Naive thymus-derived CD4-positive, alpha-beta T cell (primary cell): ENCODE measurements around the gene PGRMC2. TPM values are rescaled to one million over a fixed set of nuclear protein-coding genes. Genes with fewer than 3 reads are reported as not detected.

ENCODE experiments used
- ATAC-seq: fragments of 150-1000 bp; cut with Tn5 transposase; 2 replicates; pipeline ENCODE4 v1.10.0; 2021; ENCODE audit warnings: mild to moderate bottlenecking, moderate library complexity
- CTCF ChIA-PET: fragments of 350-600 bp; sonication (Branson Sonifier 250); formaldehyde crosslinking; loops from one replicate; lab custom pipeline; 2021; ENCODE audit warnings: antibody characterized with exemption; lab: Charles Lee
- POLR2A ChIA-PET: fragments of 350-600 bp; sonication (Branson Sonifier 250); formaldehyde crosslinking; loops from one replicate; lab custom pipeline; 2021; ENCODE audit warnings: antibody characterized with exemption, inconsistent platforms; lab: Charles Lee
- DNase-seq, 9 donors: peaks; one replicate each; pipeline versions ENCODE4 v3.0.0 to v3.0.0-alpha.2; 2020 to 2022; ENCODE audit warnings: mixed read lengths in 1 of 9
- H3K27ac ChIP-seq: one replicate; pipeline ENCODE4 v1.7.0; 2013; ENCODE audit warnings: mild to moderate bottlenecking, low read depth, low read length, moderate library complexity
- H3K27me3 ChIP-seq, 2 donors: one replicate each; pipeline ENCODE4 v1.7.0; 2013; ENCODE audit warnings: low read length in 2 of 2, mild to moderate bottlenecking in 2 of 2, moderate library complexity in 2 of 2; ENCODE audit not compliant: control insufficient read depth in 2 of 2, insufficient read depth in 2 of 2
- H3K36me3 ChIP-seq, 3 experiments: 1 replicate in 2 of 3; 2 replicates in 1 of 3; pipeline ENCODE4 v1.7.0; 2013; ENCODE audit warnings: low read length in 3 of 3, mild to moderate bottlenecking in 3 of 3, moderate library complexity in 1 of 3; ENCODE audit not compliant: insufficient read depth in 3 of 3, control insufficient read depth in 2 of 3
- H3K4me1 ChIP-seq, 2 donors: one replicate each; pipeline ENCODE4 v1.7.0; 2013; ENCODE audit warnings: low read length in 2 of 2, mild to moderate bottlenecking in 2 of 2, moderate library complexity in 1 of 2; ENCODE audit not compliant: control insufficient read depth in 2 of 2, insufficient read depth in 2 of 2
- H3K4me3 ChIP-seq: 2 replicates; pipeline ENCODE4 v1.7.0; 2013; ENCODE audit warnings: mild to moderate bottlenecking, low read length
- H3K9me3 ChIP-seq, 3 experiments: 1 replicate in 2 of 3; 2 replicates in 1 of 3; pipeline ENCODE4 v1.7.0; 2013; ENCODE audit warnings: low read length in 3 of 3; ENCODE audit not compliant: control insufficient read depth in 2 of 3
- H3K27ac Mint-ChIP-seq, 9 donors: one replicate each; pipeline ENCODE4 v1.8.0; 2020 to 2022; ENCODE audit warnings: mixed read lengths in 9 of 9, mild to moderate bottlenecking in 8 of 9, moderate library complexity in 5 of 9, inconsistent platforms in 2 of 9
- H3K27me3 Mint-ChIP-seq, 5 donors: one replicate each; pipeline ENCODE4 v1.8.0; 2021 to 2022; ENCODE audit warnings: mixed read lengths in 5 of 5, mild to moderate bottlenecking in 1 of 5
- H3K36me3 Mint-ChIP-seq, 5 donors: one replicate each; pipeline ENCODE4 v1.8.0; 2020 to 2022; ENCODE audit warnings: mixed read lengths in 5 of 5, mild to moderate bottlenecking in 3 of 5, inconsistent platforms in 1 of 5
- H3K4me1 Mint-ChIP-seq, 7 donors: one replicate each; pipeline ENCODE4 v1.8.0; 2020 to 2022; ENCODE audit warnings: mixed read lengths in 7 of 7, mild to moderate bottlenecking in 3 of 7, inconsistent platforms in 1 of 7
- H3K4me3 Mint-ChIP-seq, 10 donors: one replicate each; pipeline ENCODE4 v1.8.0; 2020 to 2022; ENCODE audit warnings: mild to moderate bottlenecking in 10 of 10, mixed read lengths in 10 of 10, moderate library complexity in 6 of 10, inconsistent platforms in 2 of 10
- H3K9me3 Mint-ChIP-seq, 11 donors: one replicate each; pipeline ENCODE4 v1.8.0; 2020 to 2022; ENCODE audit warnings: mixed read lengths in 11 of 11, mild to moderate bottlenecking in 4 of 11, inconsistent platforms in 1 of 11, moderate library complexity in 1 of 11
- intact Hi-C, 2 donors: fragments of 100-400 bp; cut with micrococcal nuclease; formaldehyde crosslinking; loops; one replicate each; pipeline ENCODE4 v1.15.1; 2023
- polyA plus RNA-seq, 2 donors: library from polyadenylated mRNA; unstranded; fragments of 300-500 nt; fragmentation: Illumina TruSeq; gene quantifications; one replicate each; pipeline ENCODE4 v1.2.3, GENCODE V29; 2021
- total RNA-seq, 6 experiments: library from RNA in 5 of 6; stranded (reverse) in 5 of 6; gene quantifications; 1 replicate in 5 of 6; 2 replicates in 1 of 6; pipeline ENCODE4 v1.2.3 and lab custom pipeline; 2021 to 2026

The PGRMC2 gene
- total and polyA plus RNA-seq, 7 experiments from 2014 or later: 17.4 to 65.6 (median 42.6) TPM

- no peaks in the 10 kb centered on the region for H3K27me3 Mint-ChIP-seq
- POLR2A ChIA-PET: no interaction called here
- intact Hi-C loops: no loop called here
Observed at GRCh38 chr4:128294464-128294863, 6.9 kb upstream of the PGRMC2 start.

GRCh38 chr4:128292349-128292748, 4.7 kb upstream of the PGRMC2 start:
- Mint-ChIP-seq H3K27me3 (no peaks in the 10 kb centered on the region), H3K4me3 (no peak overlapping the region)
- POLR2A ChIA-PET: interaction anchor here (1.3 kb wide), 1 partner anchor 10 kb away, joined by 3 read pairs; no protein-coding TSS in a partner anchor

More at GRCh38 chr4:128294464-128294863, 6.9 kb upstream of the PGRMC2 start:
- peaks cover 0 to 2% (median 0%) of the 10 kb centered on the region in 11 donors for H3K9me3 Mint-ChIP-seq
- Histone ChIP-seq H3K27me3 (no peaks in the 10 kb centered on the region), H3K36me3 (peaks cover 0 to 4% (median 0%) of the 10 kb centered on the region in 3 experiments), H3K27ac (no peak overlapping the region), H3K4me3 (no peak overlapping the region), H3K9me3 (no peaks in the 10 kb centered on the region), H3K4me1 (peaks cover 0 to under 1% of the 10 kb centered on the region in 2 donors)
- H3K4me1 Mint-ChIP-seq: peaks cover 1 to 13% (median 7%) of the 10 kb centered on the region in 7 donors
- CTCF ChIA-PET: no interaction called here
- ATAC-seq (no peak), DNase-seq (no peak)
- no peak overlapping the region for H3K27ac Mint-ChIP-seq
- peaks cover 6 to 32% (median 29%) of the 10 kb centered on the region in 5 donors for H3K36me3 Mint-ChIP-seq
- H3K4me3 Mint-ChIP-seq: no peak overlapping the region

DNA sequence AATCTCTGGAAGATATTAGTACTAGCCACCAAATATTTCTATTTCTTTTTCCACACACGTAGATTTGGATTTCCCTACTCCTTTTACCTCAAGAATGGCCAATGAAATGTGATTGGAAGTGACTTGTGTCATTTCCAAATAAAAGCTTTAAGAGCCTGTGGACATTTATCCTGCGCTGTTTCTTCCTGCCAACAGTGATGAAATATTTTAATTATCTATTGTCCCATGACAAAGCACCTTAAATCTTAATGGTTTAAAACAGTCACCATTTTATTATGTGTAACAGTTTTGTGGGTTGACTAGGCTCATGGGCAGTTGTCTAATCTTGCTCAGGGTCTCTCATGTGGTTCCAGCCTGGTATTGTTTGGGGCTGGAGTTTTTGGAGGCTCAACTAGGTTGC, 3.5 kb upstream of the PGRMC2 start:
- DNase-seq (no peak), ATAC-seq (no peak)
- Histone ChIP-seq H3K36me3 (no peaks in the 10 kb centered on the region), H3K4me3 (no peak overlapping the region), H3K27me3 (no peaks in the 10 kb centered on the region), H3K4me1 (peaks cover 2 to 14% of the 10 kb centered on the region in 2 donors), H3K27ac (no peak overlapping the region), H3K9me3 (no peaks in the 10 kb centered on the region)
- ChIA-PET CTCF (no interaction called here), POLR2A (interaction anchor here (1.3 kb wide), 1 partner anchor 12 kb away, joined by 3 read pairs; no protein-coding TSS in a partner anchor)
- Mint-ChIP-seq H3K36me3 (peaks cover 0 to 8% (median 6%) of the 10 kb centered on the region in 5 donors), H3K27me3 (no peaks in the 10 kb centered on the region), H3K27ac (peak overlapping the region in 4 of 9 donors; percentile 16 to 96 (median 41)), H3K4me3 (peak overlapping the region in 1 of 10 donors; percentile 56), H3K9me3 (no peaks in the 10 kb centered on the region), H3K4me1 (peaks cover 14 to 26% (median 21%) of the 10 kb centered on the region in 7 donors)
- intact Hi-C loops: no loop called here

More at GRCh38 chr4:128292349-128292748, 4.7 kb upstream of the PGRMC2 start:
- Mint-ChIP-seq H3K27ac (no peak overlapping the region), H3K9me3 (no peaks in the 10 kb centered on the region), H3K36me3 (peaks cover 6 to 14% (median 12%) of the 10 kb centered on the region in 5 donors), H3K4me1 (peaks cover 7 to 21% (median 15%) of the 10 kb centered on the region in 7 donors)
- Histone ChIP-seq H3K4me3 (no peak overlapping the region), H3K27me3 (no peaks in the 10 kb centered on the region), H3K4me1 (peaks cover 0 to 9% of the 10 kb centered on the region in 2 donors), H3K9me3 (no peaks in the 10 kb centered on the region), H3K36me3 (no peaks in the 10 kb centered on the region), H3K27ac (no peak overlapping the region)
- intact Hi-C loops: no loop called here
- DNase-seq: no peak
- CTCF ChIA-PET: no interaction called here
- no peak for ATAC-seq

DNA sequence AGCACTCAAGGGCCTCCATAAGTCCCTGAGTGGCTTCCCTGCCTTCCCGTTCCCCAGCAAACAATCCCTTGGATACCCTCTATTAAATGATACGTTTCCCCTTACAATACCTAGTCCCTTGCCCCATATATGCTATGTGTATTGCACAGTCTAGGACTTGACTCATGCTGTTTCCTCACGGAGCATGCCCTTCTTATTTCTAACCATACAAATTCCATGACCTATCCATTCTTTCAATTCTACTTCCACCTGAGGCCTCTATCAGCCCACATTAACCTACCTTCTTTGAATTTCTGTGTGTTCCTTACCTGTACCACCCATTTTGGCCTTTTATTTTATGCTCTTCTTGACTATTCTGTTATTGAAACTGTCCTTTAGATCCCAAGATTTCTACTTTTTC, 2.9 kb upstream of the PGRMC2 start:
- Mint-ChIP-seq H3K4me1 (peaks cover 18 to 31% (median 27%) of the 10 kb centered on the region in 7 donors), H3K9me3 (no peaks in the 10 kb centered on the region), H3K36me3 (peaks cover 0 to 8% (median 6%) of the 10 kb centered on the region in 5 donors), H3K27me3 (no peaks in the 10 kb centered on the region), H3K27ac (peak overlapping the region in 7 of 9 donors; percentile 14 to 98 (median 82)), H3K4me3 (peak overlapping the region in 2 of 10 donors; percentile 7 to 14)
- intact Hi-C loops: no loop called here
- Histone ChIP-seq H3K36me3 (no peaks in the 10 kb centered on the region), H3K27ac (no peak overlapping the region), H3K9me3 (no peaks in the 10 kb centered on the region), H3K4me1 (peaks cover 8 to 20% of the 10 kb centered on the region in 2 donors), H3K27me3 (no peaks in the 10 kb centered on the region), H3K4me3 (no peak overlapping the region)
- ChIA-PET POLR2A (no interaction called here), CTCF (no interaction called here)
- no peak for ATAC-seq
- no peak for DNase-seq

- POLR2A ChIA-PET: interaction anchor here (1.1 kb wide), 1 partner anchor 325 kb away, joined by 4 read pairs; no protein-coding TSS in a partner anchor
- no peaks in the 10 kb centered on the region for H3K9me3 ChIP-seq
- CTCF ChIA-PET: no interaction called here
- ATAC-seq: no peak
- H3K27ac ChIP-seq: peak overlapping the region; percentile 98
- Mint-ChIP-seq H3K9me3 (no peaks in the 10 kb centered on the region), H3K27ac (peak overlapping the region in 6 of 9 donors; percentile 82 to 98 (median 90)), H3K27me3 (no peaks in the 10 kb centered on the region), H3K36me3 (peaks cover 0 to 8% (median 4%) of the 10 kb centered on the region in 5 donors), H3K4me1 (peaks cover 24 to 40% (median 35%) of the 10 kb centered on the region in 7 donors), H3K4me3 (peak overlapping the region in 3 of 10 donors; percentile 2 to 98 (median 90))
- no peak overlapping the region for H3K4me3 ChIP-seq
- H3K27me3 ChIP-seq: no peaks in the 10 kb centered on the region
- DNase-seq: no peak
- no peaks in the 10 kb centered on the region for H3K36me3 ChIP-seq
- intact Hi-C loops: loop anchor here in 1 of 2 donors (5.0 kb wide), 2 partner anchors 223 to 507 kb away; partner anchors contain the start of gene HSPA4L
- H3K4me1 ChIP-seq: peaks cover 12 to 25% of the 10 kb centered on the region in 2 donors
Observed at GRCh38 chr4:128289523-128290158, 2.0 kb upstream of the PGRMC2 start.

DNA sequence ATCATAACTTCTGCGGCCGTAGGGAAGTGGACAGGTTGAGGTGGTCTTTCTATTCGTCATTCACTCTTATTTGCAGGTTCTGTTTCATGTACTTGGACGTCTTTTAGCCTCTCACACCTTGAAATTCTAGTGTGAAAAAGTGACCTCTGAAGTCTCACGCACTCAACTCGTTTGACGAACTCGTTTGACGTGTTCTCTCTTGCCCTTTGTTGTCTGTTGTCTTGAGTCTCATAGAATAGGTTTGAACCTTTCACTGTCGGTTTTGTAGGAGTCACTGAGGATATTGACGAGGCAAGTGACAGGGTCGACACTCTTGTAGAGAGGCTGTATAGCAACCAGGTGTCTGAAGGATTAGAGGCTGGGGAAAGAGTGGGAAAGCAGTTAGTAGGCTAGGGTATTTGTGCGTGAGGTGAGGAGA, 1.1 kb upstream of the PGRMC2 start:
- H3K27me3 Mint-ChIP-seq: no peaks in the 10 kb centered on the region
- peak; percentile 31 for ATAC-seq

More for the DNA sequence above, 1.1 kb upstream of the PGRMC2 start:
- H3K36me3 Mint-ChIP-seq: peaks cover 0 to 11% (median 4%) of the 10 kb centered on the region in 5 donors
- H3K4me1 Mint-ChIP-seq: peaks cover 24 to 47% (median 43%) of the 10 kb centered on the region in 7 donors
- peak in 8 of 9 donors; percentile 13 to 87 (median 82) for DNase-seq
- Histone ChIP-seq H3K27ac (peak overlapping the region; percentile 98), H3K27me3 (no peaks in the 10 kb centered on the region), H3K4me1 (peaks cover 12 to 25% of the 10 kb centered on the region in 2 donors), H3K9me3 (no peaks in the 10 kb centered on the region), H3K4me3 (peak overlapping the region; percentile 88), H3K36me3 (no peaks in the 10 kb centered on the region)
- ChIA-PET CTCF (interaction anchor here (0.7 kb wide), 1 partner anchor 14 kb away, joined by 4 read pairs; no protein-coding TSS in a partner anchor), POLR2A (interaction anchor here (1.1 to 3.3 kb wide), 3 partner anchors 228 to 324 kb away, joined by 4 to 13 read pairs (median 10); partner anchors contain the start of genes ABHD18, LARP1B and MFSD8)
- peak overlapping the region; percentile 82 to 99 (median 96) for H3K27ac Mint-ChIP-seq
- no peaks in the 10 kb centered on the region for H3K9me3 Mint-ChIP-seq
- H3K4me3 Mint-ChIP-seq: peak overlapping the region; percentile 81 to 98 (median 87)
- intact Hi-C loops: loop anchor here (1.0 to 5.0 kb wide), 9 partner anchors 97 to 808 kb away; partner anchors contain the start of genes ABHD18 (in 2 of the 2), MFSD8 (in 2 of the 2), PLK4 (in 2 of the 2) and C4orf33 (in 1 of the 2)
